ENCODE measurements around the gene NABP1. TPM values are rescaled to one million over a fixed set of nuclear protein-coding genes. Genes with fewer than 3 reads are reported as not detected.
A peak's percentile ranks its signal among the peaks of the same experiment; 100 is the strongest.

Gene NABP1
- total RNA-seq, 2 experiments from 2014 or later = 16.7 to 42.5 TPM

GRCh38 chr2:191675807-191676721 is 1.9 kb upstream of the NABP1 start:
- POLR2A ChIA-PET = interaction anchor here (0.6 to 5.0 kb wide), 20 partner anchors 8 to 1895 kb away, joined by 3 to 54 read pairs (median 4); no protein-coding TSS in a partner anchor
- peak overlapping the region; percentile 22 for H3K4me3 ChIP-seq (ENCODE audit: low read depth, low read length, poor library complexity, severe bottlenecking)

GRCh38 chr2:191676790-191677645 is 918 bp upstream of the NABP1 start:
- intact Hi-C loops (cut with micrococcal nuclease; ENCODE audit: unreplicated experiment) = loop anchor here (2.0 to 5.0 kb wide), 5 partner anchors 52 to 1145 kb away; partner anchors contain the start of genes GLS, NAB1 and NEMP2
- CTCF ChIA-PET (ENCODE audit: unreplicated experiment) = interaction anchor here (0.5 to 0.9 kb wide), 2 partner anchors 57 to 110 kb away, joined by 3 read pairs; no protein-coding TSS in a partner anchor
- H4K20me1 ChIP-seq (ENCODE audit: insufficient read depth, low read length) = peaks cover 5% of the 10 kb centered on the region; the same call in 1 of the 2 replicates
- BruUV-seq (replicated peaks) = TSS peak; percentile 98
- POLR2A ChIA-PET = interaction anchor here (0.7 to 5.0 kb wide), 24 partner anchors 8 to 796 kb away, joined by 3 to 54 read pairs (median 4); partner anchors contain the start of gene GLS
- H3K4me3 ChIP-seq (ENCODE audit: low read depth, low read length, poor library complexity, severe bottlenecking) = peak overlapping the region; percentile 84
- peak overlapping the region; percentile 35 for H3K27ac ChIP-seq (ENCODE audit: low read depth, low read length, poor library complexity, severe bottlenecking)
- peak overlapping the region; percentile 94 for H3K4me2 ChIP-seq (ENCODE audit: low read length)
- peaks cover 15% of the 10 kb centered on the region for H3K36me3 ChIP-seq (ENCODE audit: insufficient read depth, low read length)
- peaks cover 37% of the 10 kb centered on the region; the same call in 1 of the 2 replicates for H3K79me2 ChIP-seq (ENCODE audit: insufficient read depth, low read depth, low read length)
- peak overlapping the region; percentile 69; the same call in 1 of the 2 replicates for H2AFZ ChIP-seq (ENCODE audit: low read length)
- TF ChIP-seq CTCF (conservative IDR thresholded peaks at IDR 0.05; ENCODE audit: low read length) (no peak), EZH2phosphoT487 (IDR thresholded peaks at IDR 0.05; ENCODE audit: borderline replicate concordance, low read depth, low read length) (no peak)
- peak; percentile 39 for DNase-seq (ENCODE audit: low spot score)
- peaks cover 6% of the 10 kb centered on the region; the same call in 1 of the 2 replicates for H3K9me3 ChIP-seq (ENCODE audit: low read length)
- peaks cover 47% of the 10 kb centered on the region for H3K4me1 ChIP-seq (ENCODE audit: insufficient read depth, low read length, poor library complexity, severe bottlenecking)
- H3K9me2 ChIP-seq (ENCODE audit: insufficient read depth, low read length) = no peaks in the 10 kb centered on the region

More at GRCh38 chr2:191675807-191676721, 1.9 kb upstream of the NABP1 start:
- intact Hi-C loops (cut with micrococcal nuclease; ENCODE audit: unreplicated experiment) = loop anchor here (2.0 to 5.0 kb wide), 5 partner anchors 51 to 1144 kb away; partner anchors contain the start of genes GLS, NAB1 and NEMP2
- Histone ChIP-seq H3K36me3 (ENCODE audit: insufficient read depth, low read length) (peaks cover 8% of the 10 kb centered on the region; the same call in 1 of the 2 replicates), H3K4me1 (ENCODE audit: insufficient read depth, low read length, poor library complexity, severe bottlenecking) (peaks cover 43% of the 10 kb centered on the region), H3K27ac (ENCODE audit: low read depth, low read length, poor library complexity, severe bottlenecking) (peak overlapping the region; percentile 7), H3K79me2 (ENCODE audit: insufficient read depth, low read depth, low read length) (peaks cover 28% of the 10 kb centered on the region; the same call in 1 of the 2 replicates), H2AFZ (ENCODE audit: low read length) (peak overlapping the region; percentile 65), H3K4me2 (ENCODE audit: low read length) (peak overlapping the region; percentile 94), H3K9me2 (ENCODE audit: insufficient read depth, low read length) (no peaks in the 10 kb centered on the region), H3K9me3 (ENCODE audit: low read length) (peaks cover 6% of the 10 kb centered on the region; the same call in 1 of the 2 replicates), H4K20me1 (ENCODE audit: insufficient read depth, low read length) (peaks cover 5% of the 10 kb centered on the region; the same call in 1 of the 2 replicates)
- no TSS peak for BruUV-seq (replicated peaks)
- TF ChIP-seq CTCF (conservative IDR thresholded peaks at IDR 0.05; ENCODE audit: low read length) (no peak), EZH2phosphoT487 (IDR thresholded peaks at IDR 0.05; ENCODE audit: borderline replicate concordance, low read depth, low read length) (no peak)
- CTCF ChIA-PET (ENCODE audit: unreplicated experiment) = interaction anchor here (0.6 kb wide), 1 partner anchor 9 kb away, joined by 3 read pairs; no protein-coding TSS in a partner anchor
- peak; percentile 89 for DNase-seq (ENCODE audit: low spot score)
